Measurements from ENCODE around the gene NCAM1. TPM values are rescaled to one million over a fixed set of nuclear protein-coding genes. Genes with fewer than 3 reads are reported as not detected.

The NCAM1 gene
- total and polyA plus RNA-seq, 2 experiments from 2014 or later: 0.76 to 1.6 TPM

DNA sequence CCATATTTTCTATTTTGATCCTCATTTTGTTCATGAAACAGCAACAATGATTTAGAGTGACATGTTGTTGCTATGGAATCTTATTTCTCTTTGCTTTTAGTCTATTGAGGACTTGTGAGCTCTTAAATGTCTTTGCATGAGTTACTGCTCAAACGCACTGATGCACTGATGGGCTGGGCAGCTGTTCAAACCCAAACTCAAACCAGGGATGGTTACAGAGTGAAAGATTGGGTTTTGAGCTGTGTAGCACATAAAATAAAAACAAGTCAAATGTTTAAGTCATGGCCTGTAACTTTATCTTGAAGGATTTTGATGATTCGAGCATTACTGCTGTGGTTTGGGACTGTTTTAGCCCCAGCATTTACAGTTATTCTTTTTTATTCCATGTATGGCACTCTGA, 20.1 kb upstream of the NCAM1 start:
- Mint-ChIP-seq H3K4me1 (peaks cover 2% of the 10 kb centered on the region; the same call in 1 of the 3 replicates), H3K9me3 (no peaks in the 10 kb centered on the region; the same call in 2 of the 3 replicates), H3K27ac (no peak overlapping the region), H3K27me3 (ENCODE audit: insufficient read depth, low read depth, poor library complexity) (no peaks in the 10 kb centered on the region), H3K4me3 (no peak overlapping the region), H3K36me3 (ENCODE audit: low read depth) (no peaks in the 10 kb centered on the region)
- no peaks in the 10 kb centered on the region for H3K27me3 ChIP-seq (ENCODE audit: insufficient read depth)
- no peaks in the 10 kb centered on the region for H3K36me3 ChIP-seq (ENCODE audit: insufficient read depth)
- no peak overlapping the region for H3K4me3 ChIP-seq
- H3K9me2 ChIP-seq (ENCODE audit: insufficient read depth): no peaks in the 10 kb centered on the region
- DNase-seq (ENCODE audit: low spot score): no peak
- H3K27ac ChIP-seq (ENCODE audit: low read depth): no peak overlapping the region
- H4K20me1 ChIP-seq (replicated peaks; ENCODE audit: insufficient read depth): no peaks in the 10 kb centered on the region
- no peak for TF ChIP-seq STAT1 (IDR thresholded peaks at IDR 0.05; ENCODE audit: unreplicated experiment)
- no peak for TF ChIP-seq POLR2AphosphoS5 (IDR thresholded peaks at IDR 0.05; ENCODE audit: low read depth)
- TF ChIP-seq, protein P1, sequence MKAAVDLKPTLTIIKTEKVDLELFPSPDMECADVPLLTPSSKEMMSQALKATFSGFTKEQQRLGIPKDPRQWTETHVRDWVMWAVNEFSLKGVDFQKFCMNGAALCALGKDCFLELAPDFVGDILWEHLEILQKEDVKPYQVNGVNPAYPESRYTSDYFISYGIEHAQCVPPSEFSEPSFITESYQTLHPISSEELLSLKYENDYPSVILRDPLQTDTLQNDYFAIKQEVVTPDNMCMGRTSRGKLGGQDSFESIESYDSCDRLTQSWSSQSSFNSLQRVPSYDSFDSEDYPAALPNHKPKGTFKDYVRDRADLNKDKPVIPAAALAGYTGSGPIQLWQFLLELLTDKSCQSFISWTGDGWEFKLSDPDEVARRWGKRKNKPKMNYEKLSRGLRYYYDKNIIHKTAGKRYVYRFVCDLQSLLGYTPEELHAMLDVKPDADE (IDR thresholded peaks at IDR 0.05): no peak
- TF ChIP-seq, protein P2, sequence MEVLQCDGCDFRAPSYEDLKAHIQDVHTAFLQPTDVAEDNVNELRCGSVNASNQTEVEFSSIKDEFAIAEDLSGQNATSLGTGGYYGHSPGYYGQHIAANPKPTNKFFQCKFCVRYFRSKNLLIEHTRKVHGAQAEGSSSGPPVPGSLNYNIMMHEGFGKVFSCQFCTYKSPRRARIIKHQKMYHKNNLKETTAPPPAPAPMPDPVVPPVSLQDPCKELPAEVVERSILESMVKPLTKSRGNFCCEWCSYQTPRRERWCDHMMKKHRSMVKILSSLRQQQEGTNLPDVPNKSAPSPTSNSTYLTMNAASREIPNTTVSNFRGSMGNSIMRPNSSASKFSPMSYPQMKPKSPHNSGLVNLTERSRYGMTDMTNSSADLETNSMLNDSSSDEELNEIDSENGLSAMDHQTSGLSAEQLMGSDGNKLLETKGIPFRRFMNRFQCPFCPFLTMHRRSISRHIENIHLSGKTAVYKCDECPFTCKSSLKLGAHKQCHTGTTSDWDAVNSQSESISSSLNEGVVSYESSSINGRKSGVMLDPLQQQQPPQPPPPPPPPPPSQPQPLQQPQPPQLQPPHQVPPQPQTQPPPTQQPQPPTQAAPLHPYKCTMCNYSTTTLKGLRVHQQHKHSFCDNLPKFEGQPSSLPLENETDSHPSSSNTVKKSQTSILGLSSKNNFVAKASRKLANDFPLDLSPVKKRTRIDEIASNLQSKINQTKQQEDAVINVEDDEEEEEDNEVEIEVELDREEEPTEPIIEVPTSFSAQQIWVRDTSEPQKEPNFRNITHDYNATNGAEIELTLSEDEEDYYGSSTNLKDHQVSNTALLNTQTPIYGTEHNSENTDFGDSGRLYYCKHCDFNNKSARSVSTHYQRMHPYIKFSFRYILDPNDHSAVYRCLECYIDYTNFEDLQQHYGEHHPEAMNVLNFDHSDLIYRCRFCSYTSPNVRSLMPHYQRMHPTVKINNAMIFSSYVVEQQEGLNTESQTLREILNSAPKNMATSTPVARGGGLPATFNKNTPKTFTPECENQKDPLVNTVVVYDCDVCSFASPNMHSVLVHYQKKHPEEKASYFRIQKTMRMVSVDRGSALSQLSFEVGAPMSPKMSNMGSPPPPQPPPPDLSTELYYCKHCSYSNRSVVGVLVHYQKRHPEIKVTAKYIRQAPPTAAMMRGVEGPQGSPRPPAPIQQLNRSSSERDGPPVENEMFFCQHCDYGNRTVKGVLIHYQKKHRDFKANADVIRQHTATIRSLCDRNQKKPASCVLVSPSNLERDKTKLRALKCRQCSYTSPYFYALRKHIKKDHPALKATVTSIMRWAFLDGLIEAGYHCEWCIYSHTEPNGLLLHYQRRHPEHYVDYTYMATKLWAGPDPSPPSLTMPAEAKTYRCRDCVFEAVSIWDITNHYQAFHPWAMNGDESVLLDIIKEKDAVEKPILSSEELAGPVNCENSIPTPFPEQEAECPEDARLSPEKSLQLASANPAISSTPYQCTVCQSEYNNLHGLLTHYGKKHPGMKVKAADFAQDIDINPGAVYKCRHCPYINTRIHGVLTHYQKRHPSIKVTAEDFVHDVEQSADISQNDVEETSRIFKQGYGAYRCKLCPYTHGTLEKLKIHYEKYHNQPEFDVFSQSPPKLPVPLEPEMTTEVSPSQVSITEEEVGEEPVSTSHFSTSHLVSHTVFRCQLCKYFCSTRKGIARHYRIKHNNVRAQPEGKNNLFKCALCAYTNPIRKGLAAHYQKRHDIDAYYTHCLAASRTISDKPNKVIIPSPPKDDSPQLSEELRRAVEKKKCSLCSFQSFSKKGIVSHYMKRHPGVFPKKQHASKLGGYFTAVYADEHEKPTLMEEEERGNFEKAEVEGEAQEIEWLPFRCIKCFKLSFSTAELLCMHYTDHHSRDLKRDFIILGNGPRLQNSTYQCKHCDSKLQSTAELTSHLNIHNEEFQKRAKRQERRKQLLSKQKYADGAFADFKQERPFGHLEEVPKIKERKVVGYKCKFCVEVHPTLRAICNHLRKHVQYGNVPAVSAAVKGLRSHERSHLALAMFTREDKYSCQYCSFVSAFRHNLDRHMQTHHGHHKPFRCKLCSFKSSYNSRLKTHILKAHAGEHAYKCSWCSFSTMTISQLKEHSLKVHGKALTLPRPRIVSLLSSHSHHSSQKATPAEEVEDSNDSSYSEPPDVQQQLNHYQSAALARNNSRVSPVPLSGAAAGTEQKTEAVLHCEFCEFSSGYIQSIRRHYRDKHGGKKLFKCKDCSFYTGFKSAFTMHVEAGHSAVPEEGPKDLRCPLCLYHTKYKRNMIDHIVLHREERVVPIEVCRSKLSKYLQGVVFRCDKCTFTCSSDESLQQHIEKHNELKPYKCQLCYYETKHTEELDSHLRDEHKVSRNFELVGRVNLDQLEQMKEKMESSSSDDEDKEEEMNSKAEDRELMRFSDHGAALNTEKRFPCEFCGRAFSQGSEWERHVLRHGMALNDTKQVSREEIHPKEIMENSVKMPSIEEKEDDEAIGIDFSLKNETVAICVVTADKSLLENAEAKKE (CRISPR knock-in tag; IDR thresholded peaks at IDR 0.05): no peak
- TF ChIP-seq, protein P3, sequence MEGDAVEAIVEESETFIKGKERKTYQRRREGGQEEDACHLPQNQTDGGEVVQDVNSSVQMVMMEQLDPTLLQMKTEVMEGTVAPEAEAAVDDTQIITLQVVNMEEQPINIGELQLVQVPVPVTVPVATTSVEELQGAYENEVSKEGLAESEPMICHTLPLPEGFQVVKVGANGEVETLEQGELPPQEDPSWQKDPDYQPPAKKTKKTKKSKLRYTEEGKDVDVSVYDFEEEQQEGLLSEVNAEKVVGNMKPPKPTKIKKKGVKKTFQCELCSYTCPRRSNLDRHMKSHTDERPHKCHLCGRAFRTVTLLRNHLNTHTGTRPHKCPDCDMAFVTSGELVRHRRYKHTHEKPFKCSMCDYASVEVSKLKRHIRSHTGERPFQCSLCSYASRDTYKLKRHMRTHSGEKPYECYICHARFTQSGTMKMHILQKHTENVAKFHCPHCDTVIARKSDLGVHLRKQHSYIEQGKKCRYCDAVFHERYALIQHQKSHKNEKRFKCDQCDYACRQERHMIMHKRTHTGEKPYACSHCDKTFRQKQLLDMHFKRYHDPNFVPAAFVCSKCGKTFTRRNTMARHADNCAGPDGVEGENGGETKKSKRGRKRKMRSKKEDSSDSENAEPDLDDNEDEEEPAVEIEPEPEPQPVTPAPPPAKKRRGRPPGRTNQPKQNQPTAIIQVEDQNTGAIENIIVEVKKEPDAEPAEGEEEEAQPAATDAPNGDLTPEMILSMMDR (conservative IDR thresholded peaks at IDR 0.05; ENCODE audit: low read depth in 2 of 2): no peak
- TF ChIP-seq EZH2 (IDR thresholded peaks at IDR 0.05; ENCODE audit: low read depth, unreplicated experiment): no peak
- no peak for TF ChIP-seq EZH2phosphoT487 (IDR thresholded peaks at IDR 0.05; ENCODE audit: unreplicated experiment)
- TF ChIP-seq ZNF114 (CRISPR knock-in tag; IDR thresholded peaks at IDR 0.05): no peak
- no peak for TF ChIP-seq CREB1 (CRISPR knock-in tag; IDR thresholded peaks at IDR 0.05; ENCODE audit: low read depth)
- TF ChIP-seq ZNF331 (CRISPR knock-in tag; IDR thresholded peaks at IDR 0.05; ENCODE audit: low read depth): no peak
- no peak for TF ChIP-seq NANOG (IDR thresholded peaks at IDR 0.05; ENCODE audit: borderline replicate concordance)
- no peak for TF ChIP-seq JUNB (IDR thresholded peaks at IDR 0.05; ENCODE audit: unreplicated experiment)
- TF ChIP-seq, protein P4, sequence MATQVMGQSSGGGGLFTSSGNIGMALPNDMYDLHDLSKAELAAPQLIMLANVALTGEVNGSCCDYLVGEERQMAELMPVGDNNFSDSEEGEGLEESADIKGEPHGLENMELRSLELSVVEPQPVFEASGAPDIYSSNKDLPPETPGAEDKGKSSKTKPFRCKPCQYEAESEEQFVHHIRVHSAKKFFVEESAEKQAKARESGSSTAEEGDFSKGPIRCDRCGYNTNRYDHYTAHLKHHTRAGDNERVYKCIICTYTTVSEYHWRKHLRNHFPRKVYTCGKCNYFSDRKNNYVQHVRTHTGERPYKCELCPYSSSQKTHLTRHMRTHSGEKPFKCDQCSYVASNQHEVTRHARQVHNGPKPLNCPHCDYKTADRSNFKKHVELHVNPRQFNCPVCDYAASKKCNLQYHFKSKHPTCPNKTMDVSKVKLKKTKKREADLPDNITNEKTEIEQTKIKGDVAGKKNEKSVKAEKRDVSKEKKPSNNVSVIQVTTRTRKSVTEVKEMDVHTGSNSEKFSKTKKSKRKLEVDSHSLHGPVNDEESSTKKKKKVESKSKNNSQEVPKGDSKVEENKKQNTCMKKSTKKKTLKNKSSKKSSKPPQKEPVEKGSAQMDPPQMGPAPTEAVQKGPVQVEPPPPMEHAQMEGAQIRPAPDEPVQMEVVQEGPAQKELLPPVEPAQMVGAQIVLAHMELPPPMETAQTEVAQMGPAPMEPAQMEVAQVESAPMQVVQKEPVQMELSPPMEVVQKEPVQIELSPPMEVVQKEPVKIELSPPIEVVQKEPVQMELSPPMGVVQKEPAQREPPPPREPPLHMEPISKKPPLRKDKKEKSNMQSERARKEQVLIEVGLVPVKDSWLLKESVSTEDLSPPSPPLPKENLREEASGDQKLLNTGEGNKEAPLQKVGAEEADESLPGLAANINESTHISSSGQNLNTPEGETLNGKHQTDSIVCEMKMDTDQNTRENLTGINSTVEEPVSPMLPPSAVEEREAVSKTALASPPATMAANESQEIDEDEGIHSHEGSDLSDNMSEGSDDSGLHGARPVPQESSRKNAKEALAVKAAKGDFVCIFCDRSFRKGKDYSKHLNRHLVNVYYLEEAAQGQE (IDR thresholded peaks at IDR 0.05; ENCODE audit: unreplicated experiment): no peak
- no peaks in the 10 kb centered on the region for H3K79me2 ChIP-seq (replicated peaks; ENCODE audit: insufficient read depth)
- H3K4me2 ChIP-seq: no peak overlapping the region
- ATAC-seq: no peak
- H2AFZ ChIP-seq: no peak overlapping the region
- H3K4me1 ChIP-seq (ENCODE audit: insufficient read depth): no peaks in the 10 kb centered on the region; the same call in 1 of the 2 replicates
- no peaks in the 10 kb centered on the region for H3F3A ChIP-seq (replicated peaks; ENCODE audit: low read depth)
